ENCODE results near the gene TMEM208.

TMEM208 gene

GRCh38 chr16:67191995-67192681, 34.8 kb upstream of the TMEM208 start, which contains the start of gene E2F4:
Gene E2F4, plus strand, starts transcription at chr16:67192155. Its CDS starts 73 bp downstream, at chr16:67192228.
- peak; percentile 94 for DNase-seq (ENCODE audit: low read depth)

GRCh38 chr16:67192781-67193361, 34.1 kb upstream of the TMEM208 start:
- no peak for DNase-seq (ENCODE audit: low read depth)

- DNase-seq (ENCODE audit: low read depth): no peak
Measured at GRCh38 chr16:67193536-67193935, 33.4 kb upstream of the TMEM208 start.

GRCh38 chr16:67194260-67194659, 32.7 kb upstream of the TMEM208 start:
- no peak for DNase-seq (ENCODE audit: low read depth)

GRCh38 chr16:67195676-67196075, 31.3 kb upstream of the TMEM208 start:
- no peak for DNase-seq (ENCODE audit: low read depth)

- no peak for DNase-seq (ENCODE audit: low read depth)
Measured at GRCh38 chr16:67196881-67197280, 30.0 kb upstream of the TMEM208 start.

- DNase-seq (ENCODE audit: low read depth): no peak
Measured at GRCh38 chr16:67197704-67198103, 29.2 kb upstream of the TMEM208 start.

- DNase-seq (ENCODE audit: low read depth): peak; percentile 21
Measured at GRCh38 chr16:67198238-67198734, 28.6 kb upstream of the TMEM208 start.

GRCh38 chr16:67199011-67199807, 27.7 kb upstream of the TMEM208 start, which contains the start of gene ELMO3:
Gene ELMO3, plus strand, starts transcription at chr16:67199131. Its CDS starts 196 bp downstream, at chr16:67199327.
- DNase-seq (ENCODE audit: low read depth): no peak

GRCh38 chr16:67199808-67200198, 27.1 kb upstream of the TMEM208 start:
- DNase-seq (ENCODE audit: low read depth): no peak

GRCh38 chr16:67200491-67200890, 26.4 kb upstream of the TMEM208 start:
- DNase-seq (ENCODE audit: low read depth): no peak

GRCh38 chr16:67201411-67202345, 25.3 kb upstream of the TMEM208 start:
- no peak for DNase-seq (ENCODE audit: low read depth)

- no peak for DNase-seq (ENCODE audit: low read depth)
Measured at GRCh38 chr16:67202426-67202825, 24.5 kb upstream of the TMEM208 start.

GRCh38 chr16:67202956-67203493, 23.9 kb upstream of the TMEM208 start:
- no peak for DNase-seq (ENCODE audit: low read depth)

- no peak for DNase-seq (ENCODE audit: low read depth)
Measured at GRCh38 chr16:67204076-67204475, 22.9 kb upstream of the TMEM208 start.

- DNase-seq (ENCODE audit: low read depth): no peak
Measured at GRCh38 chr16:67206129-67206837, 20.6 kb upstream of the TMEM208 start.

- no peak for DNase-seq (ENCODE audit: low read depth)
Measured at GRCh38 chr16:67206838-67207248, 20.1 kb upstream of the TMEM208 start.

GRCh38 chr16:67207249-67208091, 19.5 kb upstream of the TMEM208 start:
- peak; percentile 19 for DNase-seq (ENCODE audit: low read depth)

GRCh38 chr16:67208154-67208896, 18.6 kb upstream of the TMEM208 start:
- no peak for DNase-seq (ENCODE audit: low read depth)
